Panc1 (cell line): ENCODE measurements around the gene GPR162. TPM values are rescaled to one million over a fixed set of nuclear protein-coding genes. Genes with fewer than 3 reads are reported as not detected.

Experiments
- ATAC-seq: fragments of 200-7000 bp; cut with Tn5 transposase; 2 replicates; pipeline ENCODE4 v1.9.1; 2020; ENCODE audit warnings: mild to moderate bottlenecking, moderate library complexity
- BruUV-seq: library from RNA; stranded (reverse); fragments of 400-500 nt; replicated peaks from 2 replicates; lab custom pipeline; 2021; lab: Mats Ljungman, UMichigan
- CTCF ChIA-PET: fragments of 300-600 bp; sonication (Branson Sonifier 250); formaldehyde crosslinking; loops from one replicate; lab custom pipeline; 2022; ENCODE audit warnings: antibody characterized with exemption; lab: Charles Lee
- POLR2A ChIA-PET: fragments of 300-600 bp; sonication (Branson Sonifier 250); formaldehyde crosslinking; loops from one replicate; lab custom pipeline; 2022; ENCODE audit warnings: antibody characterized with exemption; lab: Charles Lee
- DNase-seq: peaks from one replicate; pipeline ENCODE4 v3.0.0-alpha.2; 2010; ENCODE audit warnings: low read depth, low spot score
- H3K27ac ChIP-seq: 2 replicates; pipeline ENCODE4 v1.5.1; 2011; ENCODE audit warnings: mild to moderate bottlenecking, low read length, inconsistent platforms
- H3K27me3 ChIP-seq: fragments of 200-500 bp; sonication (Bioruptor generic); 2 replicates; pipeline ENCODE4 v1.6.0; 2014; ENCODE audit warnings: low read length, inconsistent platforms; ENCODE audit not compliant: control insufficient read depth, insufficient read depth
- H3K36me3 ChIP-seq: fragments of 200-500 bp; sonication (Bioruptor generic); 2 replicates; pipeline ENCODE4 v1.5.1; 2014; ENCODE audit warnings: inconsistent platforms, mild to moderate bottlenecking, low read length, moderate library complexity; ENCODE audit not compliant: control insufficient read depth, insufficient read depth
- H3K4me1 ChIP-seq: 2 replicates; pipeline ENCODE4 v1.5.1; 2011; ENCODE audit warnings: inconsistent platforms, mild to moderate bottlenecking, low read length, moderate library complexity; ENCODE audit not compliant: control insufficient read depth, insufficient read depth
- H3K4me3 ChIP-seq, 2 experiments: 2 replicates each; pipeline ENCODE4 v1.5.1; 2011 to 2012; ENCODE audit warnings: low read depth in 2 of 2, low read length in 2 of 2, mild to moderate bottlenecking in 2 of 2, inconsistent platforms in 1 of 2, moderate library complexity in 1 of 2
- H3K9me3 ChIP-seq: fragments of 200-500 bp; sonication (Bioruptor generic); 2 replicates; pipeline ENCODE4 v1.5.1; 2014; ENCODE audit warnings: low read depth, mild to moderate bottlenecking, inconsistent platforms, low read length, moderate library complexity; ENCODE audit not compliant: control insufficient read depth, insufficient read depth
- POLR2AphosphoS5 ChIP-seq: IDR thresholded peaks from 2 replicates; pipeline ENCODE4 v1.6.1; 2012; ENCODE audit warnings: mild to moderate bottlenecking, low read depth, low read length, moderate library complexity
- SIN3A ChIP-seq: IDR thresholded peaks from 2 replicates; pipeline ENCODE4 v1.6.1; 2012; ENCODE audit warnings: low read depth, mild to moderate bottlenecking, low read length, moderate library complexity, borderline replicate concordance; ENCODE audit not compliant: insufficient read depth
- TCF7L2 ChIP-seq: IDR thresholded peaks from 2 replicates; pipeline ENCODE4 v1.6.1; 2011; ENCODE audit warnings: mild to moderate bottlenecking, low read depth, low read length, inconsistent platforms
- in situ Hi-C: cut with HindIII; loops from 2 replicates; pipeline ENCODE4 v1.10.0; 2016; ENCODE audit warnings: low sequenced_read_pairs, low pct_unique_long_range_greater_than_20kb
- intact Hi-C: fragments of 100-400 bp; cut with micrococcal nuclease; formaldehyde crosslinking; loops from one replicate; pipeline ENCODE4 v1.10.0; 2022; ENCODE audit not compliant: unreplicated experiment
- total RNA-seq: library from RNA; stranded (reverse); gene quantifications from one replicate; pipeline ENCODE4 v1.2.1, GENCODE V29; 2021; ENCODE audit not compliant: unreplicated experiment
- TF ChIP-seq, protein P1 (sequence below): fragments of 450-650 bp; IDR thresholded peaks from 2 replicates; pipeline ENCODE4 v1.5.1; 2017; ENCODE audit warnings: mild to moderate bottlenecking
- TF ChIP-seq, protein P2 (sequence below), 2 experiments: IDR thresholded peaks; 2 replicates each; pipeline ENCODE4 v1.6.1; 2011 to 2012; ENCODE audit warnings: low read depth in 2 of 2, control low read depth in 1 of 2, low read length in 1 of 2, mild to moderate bottlenecking in 1 of 2, moderate library complexity in 1 of 2; ENCODE audit not compliant: insufficient read depth in 1 of 2

The GPR162 gene
- total RNA-seq, 1 experiment from 2014 or later, result 1.3 TPM

DNA sequence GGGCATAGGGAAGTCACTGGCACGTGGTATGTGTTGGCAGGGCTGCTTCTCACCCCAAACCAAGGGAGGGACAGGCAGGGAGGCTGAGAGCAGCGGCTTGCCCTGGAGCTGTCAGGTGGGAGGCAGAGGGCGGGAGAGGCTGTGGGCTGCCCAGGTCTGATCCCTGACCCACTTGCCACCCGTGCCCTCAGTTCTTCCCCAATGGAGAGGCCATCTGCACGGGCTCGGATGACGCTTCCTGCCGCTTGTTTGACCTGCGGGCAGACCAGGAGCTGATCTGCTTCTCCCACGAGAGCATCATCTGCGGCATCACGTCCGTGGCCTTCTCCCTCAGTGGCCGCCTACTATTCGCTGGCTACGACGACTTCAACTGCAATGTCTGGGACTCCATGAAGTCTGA lies 23.8 kb downstream of the GPR162 start:
- CTCF ChIA-PET, result no interaction called here
- no TSS peak for BruUV-seq
- in situ Hi-C loops, result no loop called here

DNA sequence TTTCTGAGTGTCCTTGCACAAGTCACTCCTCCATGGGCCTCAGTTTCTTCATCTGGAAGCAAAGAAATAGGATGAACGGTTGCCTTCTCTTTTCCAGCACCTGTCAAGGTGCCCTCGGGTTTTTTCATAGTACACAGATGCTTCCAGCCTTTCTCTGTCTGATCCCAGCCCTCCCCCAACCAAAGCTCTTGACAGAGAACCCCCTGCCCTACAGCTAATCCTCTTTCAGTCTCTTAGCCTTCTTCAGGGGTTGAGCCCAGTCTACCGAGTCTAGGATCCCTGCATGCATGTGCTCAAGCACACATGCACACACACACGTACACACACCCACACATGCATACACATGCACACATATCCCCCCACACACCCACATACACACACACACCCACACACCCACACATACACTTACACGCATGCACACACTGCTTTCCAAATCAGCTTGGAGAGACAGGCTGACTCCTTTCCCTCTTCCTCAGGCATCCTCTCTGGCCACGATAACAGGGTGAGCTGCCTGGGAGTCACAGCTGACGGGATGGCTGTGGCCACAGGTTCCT lies 24.8 kb downstream of the GPR162 start:
- no peaks in the 10 kb centered on the region for H3K27me3 ChIP-seq
- H3K4me3 ChIP-seq, result no peak overlapping the region
- H3K9me3 ChIP-seq, result no peaks in the 10 kb centered on the region
- BruUV-seq, result no TSS peak
- peaks cover 10% of the 10 kb centered on the region for H3K36me3 ChIP-seq
- ChIA-PET CTCF (no interaction called here), POLR2A (no interaction called here)
- no peak for TF ChIP-seq POLR2AphosphoS5
- no peak for TF ChIP-seq TCF7L2
- no peak overlapping the region for H3K27ac ChIP-seq
- no peak for DNase-seq
- intact Hi-C loops, result no loop called here
- in situ Hi-C loops, result no loop called here
- peaks cover 7% of the 10 kb centered on the region for H3K4me1 ChIP-seq
- no peak for ATAC-seq

More for the DNA sequence above, 23.8 kb downstream of the GPR162 start:
- POLR2A ChIA-PET, result no interaction called here
- H3K9me3 ChIP-seq, result no peaks in the 10 kb centered on the region
- no peak; the same call in 1 of the 2 replicates for ATAC-seq
- H3K27me3 ChIP-seq, result no peaks in the 10 kb centered on the region
- TF ChIP-seq TCF7L2 (no peak), POLR2AphosphoS5 (no peak), SIN3A (no peak)
- TF ChIP-seq, protein P1, sequence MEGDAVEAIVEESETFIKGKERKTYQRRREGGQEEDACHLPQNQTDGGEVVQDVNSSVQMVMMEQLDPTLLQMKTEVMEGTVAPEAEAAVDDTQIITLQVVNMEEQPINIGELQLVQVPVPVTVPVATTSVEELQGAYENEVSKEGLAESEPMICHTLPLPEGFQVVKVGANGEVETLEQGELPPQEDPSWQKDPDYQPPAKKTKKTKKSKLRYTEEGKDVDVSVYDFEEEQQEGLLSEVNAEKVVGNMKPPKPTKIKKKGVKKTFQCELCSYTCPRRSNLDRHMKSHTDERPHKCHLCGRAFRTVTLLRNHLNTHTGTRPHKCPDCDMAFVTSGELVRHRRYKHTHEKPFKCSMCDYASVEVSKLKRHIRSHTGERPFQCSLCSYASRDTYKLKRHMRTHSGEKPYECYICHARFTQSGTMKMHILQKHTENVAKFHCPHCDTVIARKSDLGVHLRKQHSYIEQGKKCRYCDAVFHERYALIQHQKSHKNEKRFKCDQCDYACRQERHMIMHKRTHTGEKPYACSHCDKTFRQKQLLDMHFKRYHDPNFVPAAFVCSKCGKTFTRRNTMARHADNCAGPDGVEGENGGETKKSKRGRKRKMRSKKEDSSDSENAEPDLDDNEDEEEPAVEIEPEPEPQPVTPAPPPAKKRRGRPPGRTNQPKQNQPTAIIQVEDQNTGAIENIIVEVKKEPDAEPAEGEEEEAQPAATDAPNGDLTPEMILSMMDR, result no peak
- TF ChIP-seq, protein P2, sequence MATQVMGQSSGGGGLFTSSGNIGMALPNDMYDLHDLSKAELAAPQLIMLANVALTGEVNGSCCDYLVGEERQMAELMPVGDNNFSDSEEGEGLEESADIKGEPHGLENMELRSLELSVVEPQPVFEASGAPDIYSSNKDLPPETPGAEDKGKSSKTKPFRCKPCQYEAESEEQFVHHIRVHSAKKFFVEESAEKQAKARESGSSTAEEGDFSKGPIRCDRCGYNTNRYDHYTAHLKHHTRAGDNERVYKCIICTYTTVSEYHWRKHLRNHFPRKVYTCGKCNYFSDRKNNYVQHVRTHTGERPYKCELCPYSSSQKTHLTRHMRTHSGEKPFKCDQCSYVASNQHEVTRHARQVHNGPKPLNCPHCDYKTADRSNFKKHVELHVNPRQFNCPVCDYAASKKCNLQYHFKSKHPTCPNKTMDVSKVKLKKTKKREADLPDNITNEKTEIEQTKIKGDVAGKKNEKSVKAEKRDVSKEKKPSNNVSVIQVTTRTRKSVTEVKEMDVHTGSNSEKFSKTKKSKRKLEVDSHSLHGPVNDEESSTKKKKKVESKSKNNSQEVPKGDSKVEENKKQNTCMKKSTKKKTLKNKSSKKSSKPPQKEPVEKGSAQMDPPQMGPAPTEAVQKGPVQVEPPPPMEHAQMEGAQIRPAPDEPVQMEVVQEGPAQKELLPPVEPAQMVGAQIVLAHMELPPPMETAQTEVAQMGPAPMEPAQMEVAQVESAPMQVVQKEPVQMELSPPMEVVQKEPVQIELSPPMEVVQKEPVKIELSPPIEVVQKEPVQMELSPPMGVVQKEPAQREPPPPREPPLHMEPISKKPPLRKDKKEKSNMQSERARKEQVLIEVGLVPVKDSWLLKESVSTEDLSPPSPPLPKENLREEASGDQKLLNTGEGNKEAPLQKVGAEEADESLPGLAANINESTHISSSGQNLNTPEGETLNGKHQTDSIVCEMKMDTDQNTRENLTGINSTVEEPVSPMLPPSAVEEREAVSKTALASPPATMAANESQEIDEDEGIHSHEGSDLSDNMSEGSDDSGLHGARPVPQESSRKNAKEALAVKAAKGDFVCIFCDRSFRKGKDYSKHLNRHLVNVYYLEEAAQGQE (IDR thresholded peaks at IDR 0.05; ENCODE audit: insufficient read depth in 1 of 2, low read depth in 2 of 2, low read length in 1 of 2), result no peak
- peaks cover 7% of the 10 kb centered on the region for H3K4me1 ChIP-seq
- H3K4me3 ChIP-seq, result no peak overlapping the region
- H3K36me3 ChIP-seq, result peaks cover 7% of the 10 kb centered on the region
- intact Hi-C loops, result no loop called here
- DNase-seq, result no peak
- H3K27ac ChIP-seq, result no peak overlapping the region

DNA sequence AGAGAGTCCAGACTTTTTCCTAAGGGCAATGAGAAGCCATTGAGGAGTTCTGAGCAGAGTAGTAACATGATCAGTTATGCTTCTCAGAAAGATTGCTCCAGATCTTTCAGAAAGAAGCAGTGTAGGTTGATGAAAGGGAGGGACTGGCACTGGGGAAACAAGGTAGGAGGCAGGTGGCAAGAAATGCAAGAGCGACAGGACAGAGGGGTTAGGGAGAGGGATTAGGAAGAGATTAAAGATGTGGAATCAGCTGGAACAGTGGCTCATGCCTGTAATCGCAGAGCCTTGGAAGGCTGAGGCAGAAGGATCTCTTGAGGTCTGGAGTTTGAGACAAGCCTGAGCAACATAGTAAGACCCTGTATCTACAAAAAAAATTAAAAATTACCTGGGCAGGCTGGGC lies 26.1 kb downstream of the GPR162 start:
- BruUV-seq, result no TSS peak
- Histone ChIP-seq H3K9me3 (no peaks in the 10 kb centered on the region), H3K4me3 (no peak overlapping the region), H3K27me3 (no peaks in the 10 kb centered on the region), H3K36me3 (peaks cover 10% of the 10 kb centered on the region), H3K27ac (no peak overlapping the region), H3K4me1 (peaks cover 7% of the 10 kb centered on the region)
- TF ChIP-seq SIN3A, result no peak
- TF ChIP-seq POLR2AphosphoS5, result no peak
- TF ChIP-seq, protein P1, result no peak
- no peak for TF ChIP-seq TCF7L2
- TF ChIP-seq, protein P2 (IDR thresholded peaks at IDR 0.05; ENCODE audit: insufficient read depth in 1 of 2, low read depth in 2 of 2, low read length in 1 of 2), result no peak
- ATAC-seq (no peak), DNase-seq (no peak)
- CTCF ChIA-PET, result no interaction called here
- POLR2A ChIA-PET, result no interaction called here
- in situ Hi-C loops, result no loop called here
- intact Hi-C loops, result no loop called here
